Measurements from ENCODE around the gene SELENOM.

The SELENOM gene, protein sequence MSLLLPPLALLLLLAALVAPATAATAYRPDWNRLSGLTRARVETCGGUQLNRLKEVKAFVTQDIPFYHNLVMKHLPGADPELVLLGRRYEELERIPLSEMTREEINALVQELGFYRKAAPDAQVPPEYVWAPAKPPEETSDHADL

DNA sequence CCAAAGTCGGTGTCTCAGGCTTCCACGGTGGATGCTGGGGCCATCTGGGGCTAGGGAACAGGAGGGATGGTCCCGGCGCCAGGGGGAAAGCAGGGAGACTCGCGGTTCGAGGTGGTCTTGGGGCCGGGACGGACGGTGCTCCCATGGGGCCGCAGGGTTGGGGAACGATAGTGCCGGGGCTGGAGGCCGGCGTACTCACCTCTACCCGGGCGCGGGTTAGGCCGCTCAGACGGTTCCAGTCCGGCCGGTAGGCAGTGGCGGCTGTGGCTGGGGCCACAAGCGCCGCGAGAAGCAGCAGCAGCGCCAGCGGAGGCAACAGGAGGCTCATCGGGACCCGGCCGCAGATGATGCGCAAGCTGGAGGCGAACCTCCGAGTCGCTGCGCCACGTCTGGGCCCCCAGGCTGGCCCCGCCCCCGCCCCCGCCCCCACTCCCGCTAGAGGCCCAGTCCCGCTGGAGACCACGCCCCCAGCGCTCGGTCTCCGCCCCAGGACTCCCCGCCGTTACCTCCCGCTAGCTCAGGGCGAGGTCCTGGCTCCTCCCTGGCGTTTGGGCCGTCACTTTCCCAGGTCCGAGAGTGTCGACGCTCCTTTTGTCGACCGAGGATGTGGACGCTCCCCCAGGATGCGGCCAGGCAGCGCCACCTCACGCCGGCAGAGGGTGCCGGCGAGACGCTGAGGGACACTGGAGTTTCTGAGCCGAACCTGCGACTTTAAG is at the start of gene SELENOM:
Gene SELENOM, minus strand, starts transcription at position 391 of the 716 bp plus-strand sequence. Its CDS starts 63 bp downstream, at position 328.
- peak; percentile 79 to 85 (median 85) for DNase-seq (ENCODE audit: low read depth in 3 of 3)

DNA sequence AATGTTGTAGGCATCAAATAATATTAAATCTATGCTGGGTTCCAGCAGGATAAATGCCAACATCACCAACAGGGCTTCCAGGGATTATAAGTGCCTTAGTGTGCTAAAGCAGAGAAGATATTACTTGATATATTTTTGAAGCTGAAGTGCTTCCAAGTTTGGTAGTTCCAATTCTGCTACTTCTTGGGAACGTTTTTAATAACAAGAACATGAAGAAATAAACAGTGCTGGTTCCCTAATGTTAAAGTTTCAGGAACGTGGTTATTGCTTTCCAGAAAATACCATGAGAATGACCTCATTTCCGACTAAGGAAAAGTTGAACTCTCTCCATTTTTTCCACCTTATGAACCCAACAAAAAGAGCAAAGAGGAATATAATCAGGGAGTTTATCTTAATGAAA is 48.1 kb upstream of the SELENOM start:
- DNase-seq (ENCODE audit: low read depth in 3 of 3) = no peak

DNA sequence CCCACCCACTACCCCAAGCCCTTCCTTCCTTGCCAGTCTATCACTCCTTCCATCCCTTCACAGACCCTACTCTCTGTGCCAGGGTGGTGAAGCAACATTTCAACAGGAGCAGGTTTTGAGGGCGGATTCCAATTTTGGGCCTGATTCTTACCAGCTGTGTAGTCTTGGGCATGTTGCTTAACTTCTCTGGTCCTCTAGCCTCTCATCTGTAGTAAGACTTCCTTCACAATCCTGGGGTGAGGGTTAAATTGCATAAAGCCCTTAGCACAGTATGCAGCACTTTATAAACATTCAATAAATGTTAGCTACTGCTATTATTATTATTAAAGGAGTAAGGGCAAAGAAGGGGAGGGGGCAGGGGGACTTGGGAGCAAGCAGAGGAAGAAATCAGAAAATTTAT is 47.6 kb upstream of the SELENOM start:
- no peak for DNase-seq (ENCODE audit: low read depth in 3 of 3)

DNA sequence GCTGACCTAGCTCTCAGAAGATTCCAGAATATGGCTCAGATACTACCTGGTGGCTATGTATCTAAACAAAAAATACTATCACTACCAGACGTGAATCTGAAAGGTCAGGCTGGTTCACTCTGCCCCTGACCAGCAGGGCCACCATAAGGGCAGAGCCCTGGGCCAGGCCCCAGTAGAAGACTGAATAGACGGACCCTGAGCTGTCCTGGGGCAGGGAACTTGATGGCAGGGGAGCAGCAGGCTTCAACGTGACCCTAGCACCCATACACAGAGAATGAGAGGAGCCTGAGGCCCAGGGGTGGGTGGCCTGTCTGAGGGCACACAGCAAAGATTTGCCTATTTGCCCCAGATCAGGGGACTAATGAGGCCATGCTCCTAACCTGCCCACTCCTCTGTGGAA is 46.0 kb upstream of the SELENOM start:
- DNase-seq (ENCODE audit: low read depth in 3 of 3) = no peak

DNA sequence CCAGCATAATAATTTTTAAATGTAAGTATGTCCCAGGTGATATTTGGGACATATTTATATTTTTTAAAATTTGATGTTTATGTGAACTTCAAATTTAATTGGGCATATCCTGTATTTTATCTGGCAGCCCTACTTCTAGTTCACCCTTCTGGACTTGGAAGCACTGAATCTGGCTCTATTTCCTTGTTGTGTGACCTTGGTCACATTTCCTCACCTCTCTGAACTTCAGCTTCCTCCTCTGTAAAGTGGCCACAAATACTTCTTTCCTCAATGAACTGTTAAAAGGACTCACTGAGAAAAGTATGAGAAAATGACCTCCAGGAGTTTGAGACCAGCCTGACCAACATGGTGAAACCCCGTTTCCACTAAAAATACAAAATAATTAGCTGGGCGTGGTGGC is 44.5 kb upstream of the SELENOM start:
- DNase-seq (ENCODE audit: low read depth in 3 of 3) = no peak

DNA sequence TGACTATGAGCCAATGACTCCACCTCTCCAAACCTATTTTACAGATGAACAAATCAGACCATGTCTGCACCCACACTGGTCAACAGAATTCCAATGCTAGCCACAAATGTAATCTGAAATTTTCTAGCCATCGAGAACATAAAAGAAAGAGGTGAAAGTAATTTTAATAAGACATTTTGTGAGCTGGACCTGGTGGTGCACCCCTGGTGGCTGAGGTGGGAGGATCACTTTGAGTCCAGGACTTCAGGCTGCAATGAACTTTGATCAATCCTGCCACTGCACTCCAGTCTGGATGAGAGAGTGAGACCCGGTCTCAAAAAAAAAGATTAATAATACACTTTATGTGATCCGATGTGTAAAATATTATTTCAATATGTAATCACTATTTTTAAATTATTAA is 43.2 kb upstream of the SELENOM start:
- no peak for DNase-seq (ENCODE audit: low read depth in 3 of 3)

DNA sequence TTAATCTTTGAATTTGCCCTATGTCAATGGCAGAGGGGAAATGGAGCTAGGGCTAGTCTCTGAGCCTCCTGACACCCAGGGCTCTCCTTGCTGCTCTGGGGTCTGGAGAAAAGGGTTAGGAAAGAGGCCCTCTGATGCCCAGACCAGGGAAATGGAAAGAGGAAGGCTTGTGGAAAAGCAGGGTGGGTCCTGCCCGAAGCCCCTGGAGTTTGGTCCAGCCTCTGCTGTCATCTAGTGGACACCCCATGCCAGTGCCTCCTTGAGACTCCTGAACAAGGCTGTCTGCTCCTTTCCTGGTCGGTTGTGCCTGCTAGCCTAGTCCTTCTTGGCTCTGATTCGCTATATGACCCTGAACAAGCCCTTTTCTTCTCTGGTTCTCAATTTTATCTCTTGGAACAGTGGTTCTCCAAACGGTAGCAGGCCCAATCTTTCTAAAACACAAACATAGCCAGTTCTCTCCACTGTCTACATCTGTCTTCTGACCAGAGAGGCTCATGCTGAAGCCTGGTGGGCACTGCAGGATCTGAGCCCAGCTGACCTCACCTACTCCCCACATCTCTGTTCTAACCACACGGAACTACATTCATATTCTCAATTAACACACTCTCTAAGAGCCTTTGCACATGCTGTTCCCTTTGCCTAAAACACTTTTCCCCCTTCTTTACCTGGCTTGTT is 41.7 kb upstream of the SELENOM start:
- DNase-seq (ENCODE audit: low read depth in 3 of 3) = no peak

DNA sequence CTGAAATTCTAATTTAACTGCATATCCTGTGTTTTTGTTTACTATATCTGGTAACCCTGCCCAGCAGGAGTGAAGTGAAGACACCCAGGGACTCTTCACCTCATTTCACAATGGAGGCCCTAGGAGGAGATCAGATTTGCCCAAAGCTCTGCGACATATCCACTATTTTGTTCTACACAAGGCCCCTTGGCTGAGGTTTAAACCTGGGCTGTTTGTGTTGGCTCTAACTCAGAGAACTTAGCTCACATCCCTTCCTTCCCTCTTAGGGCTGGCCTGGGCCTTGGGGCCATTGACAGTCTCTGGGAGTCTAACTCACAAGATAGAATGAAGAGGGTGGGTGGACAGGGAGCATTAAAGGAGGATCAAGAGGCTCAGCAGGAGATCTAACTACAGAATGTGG is 41.1 kb upstream of the SELENOM start:
- no peak for DNase-seq (ENCODE audit: low read depth in 3 of 3)

DNA sequence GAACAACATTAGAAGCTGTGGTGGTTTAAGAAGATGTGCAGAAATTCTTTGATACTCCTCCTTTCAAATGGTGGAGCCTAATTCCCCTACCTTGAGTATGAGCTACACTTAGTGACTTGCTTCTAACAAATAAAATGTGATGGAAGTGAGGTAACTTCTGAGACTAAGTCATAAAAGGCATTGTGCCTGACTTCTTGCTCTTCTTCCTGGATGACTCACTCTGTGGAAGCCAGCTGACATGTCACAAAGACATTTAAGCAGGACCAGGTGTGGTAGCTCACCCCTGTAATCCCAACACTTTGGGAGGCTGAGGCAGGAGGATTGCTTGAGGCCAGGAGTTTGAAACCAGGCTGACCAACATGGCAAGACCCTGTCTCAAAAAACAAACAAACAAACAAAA is 36.9 kb upstream of the SELENOM start:
- no peak for DNase-seq (ENCODE audit: low read depth in 3 of 3)

DNA sequence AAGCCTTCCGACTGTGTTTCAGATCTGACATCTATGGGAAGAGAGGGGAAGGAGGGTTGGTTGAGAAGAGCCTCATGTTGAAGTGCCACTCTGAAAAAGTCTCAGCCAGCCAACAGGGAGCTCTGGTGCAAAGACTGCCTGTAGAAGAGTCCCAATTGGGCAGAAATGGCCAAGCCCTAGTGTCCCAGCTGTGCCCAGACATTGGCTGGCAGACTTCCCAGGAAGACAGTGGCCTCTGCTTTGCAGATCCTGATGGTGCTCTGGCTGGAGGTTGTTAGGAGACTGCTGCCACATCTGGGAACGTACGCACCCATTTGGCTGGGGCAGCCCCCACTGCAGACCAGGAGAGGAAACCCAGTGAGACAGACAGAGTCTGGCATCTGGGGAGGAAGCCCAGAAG is 36.2 kb upstream of the SELENOM start:
- DNase-seq (ENCODE audit: low read depth in 3 of 3) = no peak

DNA sequence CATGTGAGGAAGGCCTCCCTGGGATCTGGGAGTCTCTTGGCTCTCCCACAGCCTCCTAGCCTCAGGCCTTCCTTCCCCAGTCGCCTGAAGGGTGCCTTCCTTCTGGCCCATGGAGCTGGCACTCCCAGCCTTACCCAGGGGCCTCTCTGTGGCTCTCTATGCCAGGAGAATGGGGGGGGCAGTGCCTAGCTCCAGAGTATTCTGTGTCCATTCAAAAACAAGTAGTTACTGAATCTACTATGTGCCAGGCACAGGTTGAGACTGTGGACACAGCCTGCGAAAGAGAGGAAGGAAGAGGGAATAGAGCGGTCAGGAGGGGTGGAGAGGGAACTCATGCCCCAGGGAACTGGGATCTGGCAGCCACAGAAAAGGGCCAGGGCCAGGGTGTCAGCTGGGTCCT is 35.7 kb upstream of the SELENOM start:
- no peak for DNase-seq (ENCODE audit: low read depth in 3 of 3)

DNA sequence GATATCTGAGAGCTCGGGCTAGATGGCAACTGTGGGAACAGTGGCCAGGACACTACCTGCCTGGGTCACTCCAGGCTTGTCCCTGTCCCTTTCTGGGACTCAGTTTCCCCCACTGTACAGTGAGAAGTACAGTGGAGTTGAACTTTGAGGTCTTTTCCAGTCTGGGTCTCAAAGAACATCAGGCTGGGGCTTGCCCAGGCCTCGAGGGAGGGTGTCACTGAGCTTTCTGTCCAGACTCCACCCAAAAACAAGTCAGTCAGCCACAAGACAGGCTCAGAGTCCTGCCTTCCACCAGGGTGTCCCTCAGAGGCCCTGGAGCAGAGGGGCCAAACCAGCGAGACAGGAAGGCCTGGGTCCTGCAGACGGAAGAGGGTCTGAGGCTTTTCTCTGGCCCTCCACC is 34.9 kb upstream of the SELENOM start:
- DNase-seq (ENCODE audit: low read depth in 3 of 3) = no peak

DNA sequence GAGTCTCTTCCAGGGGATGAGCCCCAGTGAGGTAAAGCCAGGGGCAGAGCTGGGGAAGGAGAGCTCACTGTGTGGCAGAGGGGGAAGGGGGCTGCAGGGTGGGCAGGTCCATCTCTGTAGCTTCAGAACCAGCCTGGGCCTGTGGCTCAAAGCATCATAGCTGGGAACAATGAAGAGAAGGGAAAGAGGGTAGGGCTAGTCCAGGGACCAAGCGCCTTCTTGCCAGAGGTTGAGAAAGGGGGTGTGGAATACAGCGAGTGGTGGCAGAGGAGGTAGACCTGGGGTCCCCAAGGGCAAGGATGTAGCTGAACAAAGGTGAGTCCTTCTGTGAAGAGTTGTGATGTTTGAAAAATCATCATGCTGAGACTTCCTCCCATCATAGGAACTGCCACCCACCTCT is 34.2 kb upstream of the SELENOM start:
- DNase-seq (ENCODE audit: low read depth in 3 of 3) = no peak

DNA sequence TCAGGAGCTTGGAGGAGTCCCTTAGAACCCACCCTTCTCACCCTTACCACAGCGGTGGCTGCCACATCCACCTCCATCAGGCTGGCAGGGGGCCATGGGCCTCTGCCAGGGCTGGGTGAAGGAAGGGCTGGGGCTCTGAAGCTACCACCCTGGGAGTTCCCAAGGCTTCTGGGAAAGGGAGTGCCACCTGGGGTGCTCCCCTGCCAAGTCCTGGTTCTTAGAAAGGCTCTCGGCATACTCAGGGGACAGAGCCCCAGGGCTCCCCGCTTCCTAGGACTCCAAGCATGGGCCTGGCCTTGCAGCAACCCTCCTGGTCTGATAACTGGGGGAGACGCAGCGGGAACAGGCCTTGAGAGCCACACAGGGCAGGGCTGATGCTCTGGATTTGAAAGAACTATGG is 33.4 kb upstream of the SELENOM start:
- no peak for DNase-seq (ENCODE audit: low read depth in 3 of 3)

DNA sequence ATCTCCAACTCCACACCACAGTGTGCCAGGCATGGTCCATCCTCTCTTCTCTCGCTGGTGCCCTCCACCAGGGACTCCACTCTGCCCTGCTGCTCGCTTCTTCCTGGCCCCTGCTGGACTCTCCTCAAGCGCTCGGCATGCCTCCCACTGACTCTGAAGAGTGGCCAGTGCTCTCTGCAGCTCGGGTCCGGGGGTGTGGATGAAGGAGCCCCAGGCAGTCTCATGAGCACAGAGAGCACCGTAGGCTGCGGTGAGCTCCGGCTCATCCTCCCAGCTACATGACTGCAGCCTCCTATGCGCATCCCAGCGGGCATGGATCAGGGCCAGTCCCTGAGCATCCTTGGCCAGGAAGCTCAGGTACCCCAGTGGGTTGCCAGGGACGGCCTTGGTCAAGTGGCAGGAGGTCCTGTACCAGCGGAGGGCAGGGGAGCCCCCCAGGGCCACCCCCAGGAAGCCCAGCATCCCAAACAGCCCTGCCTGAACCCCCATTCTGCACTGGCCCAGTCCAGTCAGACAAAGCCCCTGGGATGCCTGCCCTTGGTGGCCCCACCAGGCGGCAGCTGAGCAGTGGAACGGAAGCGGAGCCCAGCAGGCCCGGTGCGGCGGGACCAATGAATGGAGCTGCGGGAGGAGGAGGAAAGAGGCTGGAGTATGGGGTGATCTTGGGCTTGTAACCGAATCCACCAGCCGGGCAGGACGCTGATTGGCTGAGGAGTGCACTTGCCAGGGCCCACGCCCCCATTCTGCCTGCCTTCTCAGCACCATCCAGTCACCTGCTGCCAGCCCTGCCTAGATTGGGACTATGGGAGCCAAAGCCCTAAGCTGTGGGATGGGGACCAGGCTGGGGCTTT is 32.7 kb upstream of the SELENOM start, which contains the start of gene PLA2G3:
Gene PLA2G3, minus strand, starts transcription at position 643 of the 851 bp plus-strand sequence. Its CDS starts 154 bp downstream, at position 489.
- no peak for DNase-seq (ENCODE audit: low read depth in 3 of 3)

DNA sequence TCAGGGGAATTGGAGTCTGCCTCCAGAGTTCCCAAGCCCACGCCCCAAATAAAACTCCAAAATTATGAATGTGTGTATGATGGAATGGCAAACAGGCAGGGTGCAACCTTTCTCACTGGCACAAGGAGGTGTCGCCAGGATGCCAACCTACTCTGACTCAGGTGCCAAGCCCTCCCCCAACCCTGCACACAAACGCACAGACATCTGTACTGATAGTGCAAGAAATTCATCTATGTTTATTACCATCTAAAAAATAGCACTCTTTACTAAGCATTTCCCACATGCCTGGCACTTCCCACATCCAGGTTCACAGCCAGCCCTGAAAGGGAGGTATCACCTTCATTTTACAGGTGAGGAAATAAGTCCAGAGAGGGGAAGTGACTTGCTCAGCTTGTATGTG is 31.7 kb upstream of the SELENOM start:
- DNase-seq (ENCODE audit: low read depth in 3 of 3) = no peak

DNA sequence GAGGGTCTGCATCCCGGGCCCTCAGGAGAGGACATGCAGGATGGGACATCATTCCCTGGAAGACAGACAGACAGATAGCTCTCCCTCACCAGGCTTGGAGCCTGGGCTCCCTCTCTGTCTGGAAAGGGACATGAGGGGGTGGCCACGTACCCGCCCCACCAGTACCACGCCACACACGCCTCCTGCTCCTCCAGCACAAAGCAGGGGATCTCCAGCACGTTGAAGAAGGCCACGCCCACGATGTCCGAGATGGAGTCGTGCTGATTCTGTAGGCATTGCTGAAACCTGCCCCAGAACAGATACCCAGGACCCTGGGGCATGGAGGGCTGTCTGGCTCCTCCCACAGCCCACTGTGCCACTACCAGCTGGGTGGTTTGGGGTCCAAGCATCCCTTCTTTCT is 30.8 kb upstream of the SELENOM start:
- DNase-seq (ENCODE audit: low read depth in 3 of 3) = no peak

DNA sequence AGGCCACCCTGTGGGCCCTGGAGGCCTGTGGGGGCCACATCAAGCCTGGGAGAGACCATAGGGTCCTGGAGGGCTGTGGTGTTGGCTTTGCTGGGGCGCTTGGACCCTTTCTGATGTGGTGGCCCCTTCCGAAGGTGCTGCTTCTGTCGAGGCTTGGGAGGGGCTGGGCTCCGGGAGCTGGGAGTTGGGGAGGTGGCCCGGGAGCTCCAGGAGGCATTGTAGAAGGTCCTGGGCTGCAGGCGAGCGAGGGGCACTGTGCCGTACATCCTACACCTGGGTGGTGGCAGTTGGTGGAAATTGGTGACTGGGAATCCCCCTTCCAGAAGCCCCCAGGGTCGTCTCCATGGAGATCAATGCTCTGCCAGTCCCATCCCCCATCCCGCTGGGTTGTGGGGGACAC is 30.4 kb upstream of the SELENOM start:
- DNase-seq (ENCODE audit: low read depth in 3 of 3) = no peak

DNA sequence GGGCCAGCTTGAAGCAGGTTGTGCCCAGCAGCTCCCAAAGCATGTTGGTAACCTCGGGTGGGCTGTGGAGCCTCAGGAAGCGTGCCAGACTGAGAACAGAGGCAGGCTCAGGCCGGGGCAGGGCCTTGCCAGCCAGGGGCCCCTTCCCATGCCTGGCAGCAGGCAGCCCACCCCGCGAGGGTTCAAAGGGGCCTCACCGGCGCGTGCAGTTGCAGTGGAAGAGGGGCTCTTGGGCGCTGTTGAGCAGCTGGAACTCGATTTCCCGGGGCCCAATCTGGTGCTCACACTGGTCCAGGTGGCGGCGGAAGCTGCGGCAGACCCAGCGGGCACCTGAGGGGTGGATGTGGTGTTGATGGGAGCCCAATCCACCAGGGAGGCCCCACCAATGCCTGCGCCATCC is 29.3 kb upstream of the SELENOM start:
- DNase-seq (ENCODE audit: low read depth in 3 of 3) = no peak

DNA sequence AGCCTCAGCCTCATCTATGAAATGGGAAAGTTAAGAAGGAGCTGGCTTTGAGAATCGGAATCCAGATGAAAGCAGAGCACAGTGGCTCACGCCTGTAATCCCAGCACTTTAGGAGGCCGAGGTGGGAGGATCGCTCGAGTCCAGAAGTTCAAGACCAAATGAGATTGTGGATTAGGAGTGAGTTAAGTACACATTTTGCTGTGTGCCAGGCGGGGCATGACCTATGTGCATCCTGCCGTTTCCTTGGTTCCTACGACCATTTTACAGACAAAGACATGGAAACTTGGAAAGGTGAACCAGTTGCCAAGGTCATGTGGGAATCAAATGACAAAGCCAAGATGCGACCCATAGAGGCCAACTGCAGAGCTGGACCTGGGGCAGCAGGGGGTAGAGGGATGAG is 28.8 kb upstream of the SELENOM start:
- DNase-seq (ENCODE audit: low read depth in 3 of 3) = no peak

DNA sequence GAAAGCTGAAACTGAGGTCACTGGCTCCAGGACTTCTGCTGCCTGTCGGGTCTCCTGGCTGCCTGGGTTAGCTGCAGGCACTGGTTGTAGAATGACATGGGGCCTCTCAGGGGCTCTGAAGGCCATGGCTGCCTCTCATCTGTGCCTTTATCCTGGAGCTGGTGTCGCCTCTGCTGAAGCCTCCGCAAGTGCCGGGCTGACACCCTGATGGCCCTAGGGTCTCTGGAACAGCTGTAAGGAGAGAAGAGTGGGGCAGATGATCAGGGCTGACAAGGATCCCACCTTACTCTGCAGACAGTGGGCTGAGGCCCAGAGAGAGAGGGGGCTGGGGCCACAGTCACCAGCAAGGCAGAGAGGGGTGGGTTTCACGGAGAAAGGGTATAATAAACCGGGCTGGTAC is 28.3 kb upstream of the SELENOM start:
- DNase-seq (ENCODE audit: low read depth in 3 of 3) = no peak

DNA sequence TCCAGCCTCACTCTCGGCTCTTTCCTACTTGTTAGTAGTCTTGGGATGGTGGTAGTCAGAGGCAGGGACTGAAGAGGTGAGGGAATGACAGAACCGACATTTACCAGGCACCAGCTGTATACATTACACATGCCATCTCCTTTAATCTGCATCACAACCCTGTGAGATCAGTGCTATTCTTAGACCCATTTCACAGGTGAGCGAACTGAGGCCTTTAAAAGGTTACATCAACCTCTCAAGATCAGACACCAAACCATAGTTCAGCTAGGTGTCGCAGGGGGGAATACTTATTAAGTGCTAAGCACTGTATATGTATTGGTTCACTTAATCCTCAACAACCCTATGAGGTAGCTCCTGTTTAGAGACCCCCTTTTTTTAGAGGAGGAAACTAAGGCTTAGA is 27.3 kb upstream of the SELENOM start:
- DNase-seq (ENCODE audit: low read depth in 3 of 3) = no peak

Data from stimulated activated CD4-positive, alpha-beta T cell treated with anti-CD3 and anti-CD28 coated beads, TNF-alpha, amount 100 ng/mL, for 48 hours (primary cell).